HG03354 (cell line): Measurements from ENCODE around the gene BACH2.

Experiments
- ATAC-seq: cut with Tn5 transposase; IDR thresholded peaks from one replicate; pipeline ENCODE4 v1.9.1; 2021; ENCODE audit warnings: mild to moderate bottlenecking; ENCODE audit not compliant: unreplicated experiment, poor library complexity, severe bottlenecking

Gene BACH2

GRCh38 chr6:90110971-90111370, 185.7 kb downstream of the BACH2 start:
- ATAC-seq = no peak

- no peak for ATAC-seq
Observed at GRCh38 chr6:90109141-90109540, 187.5 kb downstream of the BACH2 start.

- peak; percentile 91 for ATAC-seq
Observed at GRCh38 chr6:90107771-90108282, 188.8 kb downstream of the BACH2 start.

GRCh38 chr6:90107371-90107770, 189.3 kb downstream of the BACH2 start:
- no peak for ATAC-seq

- ATAC-seq = no peak
Observed at GRCh38 chr6:90106449-90106848, 190.2 kb downstream of the BACH2 start.

GRCh38 chr6:90105506-90106170, 191.0 kb downstream of the BACH2 start:
- ATAC-seq = no peak

- peak; percentile 87 for ATAC-seq
Observed at GRCh38 chr6:90103056-90103800, 193.4 kb downstream of the BACH2 start.

GRCh38 chr6:90101403-90101802, 195.2 kb downstream of the BACH2 start:
- no peak for ATAC-seq

- ATAC-seq = no peak
Observed at GRCh38 chr6:90100059-90100665, 196.5 kb downstream of the BACH2 start.

GRCh38 chr6:90098627-90099026, 198.0 kb downstream of the BACH2 start:
- no peak for ATAC-seq

- ATAC-seq = no peak
Observed at GRCh38 chr6:90098001-90098531, 198.6 kb downstream of the BACH2 start.

GRCh38 chr6:90097356-90097755, 199.3 kb downstream of the BACH2 start:
- ATAC-seq = no peak

GRCh38 chr6:90096818-90097217, 199.8 kb downstream of the BACH2 start:
- no peak for ATAC-seq

GRCh38 chr6:90095788-90096187, 200.9 kb downstream of the BACH2 start:
- ATAC-seq = no peak

GRCh38 chr6:90095145-90095544, 201.5 kb downstream of the BACH2 start:
- ATAC-seq = no peak

GRCh38 chr6:90093558-90094073, 203.0 kb downstream of the BACH2 start:
- no peak for ATAC-seq

- ATAC-seq = no peak
Observed at GRCh38 chr6:90090866-90091265, 205.8 kb downstream of the BACH2 start.

GRCh38 chr6:90088009-90088408, 208.6 kb downstream of the BACH2 start:
- ATAC-seq = no peak

- no peak for ATAC-seq
Observed at GRCh38 chr6:90087106-90087833, 209.4 kb downstream of the BACH2 start.

- no peak for ATAC-seq
Observed at GRCh38 chr6:90086517-90086916, 210.1 kb downstream of the BACH2 start.
